Skeletal muscle satellite cell (primary cell): Measurements from ENCODE around the gene KDM4C. TPM values are rescaled to one million over a fixed set of nuclear protein-coding genes. Genes with fewer than 3 reads are reported as not detected.
"Not testable (repeated sequence)": the region's sequence is repeated elsewhere in the genome, so short reads cannot be mapped to it uniquely, and the experiment has no call there.

Source experiments
- H3K27me3 ChIP-seq: 2 replicates; pipeline ENCODE4 v1.7.0; 2013; ENCODE audit warnings: low read length; ENCODE audit not compliant: control insufficient read depth, insufficient read depth
- H3K36me3 ChIP-seq: 2 replicates; pipeline ENCODE4 v1.7.0; 2013; ENCODE audit warnings: mild to moderate bottlenecking, control low read depth, low read length; ENCODE audit not compliant: insufficient read depth
- H3K4me1 ChIP-seq: 2 replicates; pipeline ENCODE4 v1.7.0; 2013; ENCODE audit warnings: low read length; ENCODE audit not compliant: control insufficient read depth, insufficient read depth
- H3K4me2 ChIP-seq: 2 replicates; pipeline ENCODE4 v1.7.0; 2013; ENCODE audit warnings: mild to moderate bottlenecking, low read length
- H3K4me3 ChIP-seq: 2 replicates; pipeline ENCODE4 v1.7.0; 2013; ENCODE audit warnings: low read length
- H3K9ac ChIP-seq: 2 replicates; pipeline ENCODE4 v1.7.0; 2013; ENCODE audit warnings: mild to moderate bottlenecking, low read depth, low read length, moderate library complexity
- H3K9me3 ChIP-seq: replicated peaks from 2 replicates; pipeline ENCODE4 v1.7.0; 2013; ENCODE audit warnings: mild to moderate bottlenecking, control low read depth, low read length
- total RNA-seq: library from RNA; depleted of rRNA; stranded (reverse); fragments of >200 nt; gene quantifications from 2 replicates; pipeline ENCODE4 v1.2.3, GENCODE V29; 2012; rRNA removed

KDM4C gene
- 24.2 and 26.6 TPM in 2 replicates for total RNA-seq

DNA sequence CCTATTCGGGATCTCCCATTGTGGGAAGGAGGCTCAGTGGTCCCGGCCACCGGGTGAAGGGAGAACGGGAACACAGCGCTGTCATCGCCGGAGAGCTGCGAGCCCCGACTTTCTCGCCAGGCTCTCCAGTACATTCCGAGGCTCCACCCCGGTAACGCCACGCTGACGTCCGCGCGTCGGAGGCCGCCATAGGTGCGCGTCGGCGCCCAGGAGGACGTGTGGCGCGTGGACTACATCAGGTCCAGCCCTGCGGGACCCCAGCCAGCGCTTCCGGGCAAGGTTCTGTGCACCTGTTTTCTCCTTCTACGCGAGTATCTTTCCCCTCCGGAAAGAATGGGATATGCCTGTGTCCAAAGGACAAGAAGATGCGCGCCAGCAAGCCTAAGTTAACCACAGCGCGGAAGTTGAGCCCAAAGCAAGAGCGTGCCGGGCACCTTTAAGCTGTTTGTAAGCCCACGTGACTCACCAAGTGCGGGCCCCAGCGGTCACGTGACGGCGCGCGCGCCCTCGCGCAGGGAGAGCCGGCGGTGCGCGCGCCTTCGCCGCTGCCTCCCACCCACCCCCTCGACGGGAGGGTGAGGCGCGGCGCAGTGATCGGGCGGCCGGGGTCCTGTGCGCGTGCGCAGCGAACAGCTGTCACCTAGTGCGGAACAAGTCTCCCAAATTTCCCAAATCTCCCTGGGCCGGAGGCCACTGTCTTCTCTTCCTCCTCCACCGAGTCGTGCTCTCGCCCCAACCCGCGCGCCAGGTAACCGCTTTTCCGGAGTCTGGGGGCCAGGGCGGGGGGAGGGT is at the start of gene KDM4C:
KDM4C (plus strand) TSS at position 518 of the 792 bp plus-strand sequence. CDS start 35,016 bp downstream, outside the sequence.
- Histone ChIP-seq H3K27me3 (no peaks in the 10 kb centered on the region), H3K36me3 (no peaks in the 10 kb centered on the region), H3K4me3 (peak within 1 kb of the TSS; percentile 74), H3K9ac (peak within 1 kb of the TSS; percentile 78), H3K4me2 (peak within 1 kb of the TSS; percentile 82), H3K4me1 (peaks cover 4% of the 10 kb centered on the region), H3K9me3 (no peaks in the 10 kb centered on the region)

- Histone ChIP-seq H3K4me1 (peaks cover 7% of the 10 kb centered on the region), H3K9me3 (no peaks in the 10 kb centered on the region), H3K36me3 (no peaks in the 10 kb centered on the region), H3K4me3 (no peak overlapping the region), H3K27me3 (no peaks in the 10 kb centered on the region), H3K9ac (no peak overlapping the region), H3K4me2 (no peak overlapping the region)
These were observed 49.0 kb upstream of the KDM4C start for GRCh38 chr9:6708732-6709131.

DNA sequence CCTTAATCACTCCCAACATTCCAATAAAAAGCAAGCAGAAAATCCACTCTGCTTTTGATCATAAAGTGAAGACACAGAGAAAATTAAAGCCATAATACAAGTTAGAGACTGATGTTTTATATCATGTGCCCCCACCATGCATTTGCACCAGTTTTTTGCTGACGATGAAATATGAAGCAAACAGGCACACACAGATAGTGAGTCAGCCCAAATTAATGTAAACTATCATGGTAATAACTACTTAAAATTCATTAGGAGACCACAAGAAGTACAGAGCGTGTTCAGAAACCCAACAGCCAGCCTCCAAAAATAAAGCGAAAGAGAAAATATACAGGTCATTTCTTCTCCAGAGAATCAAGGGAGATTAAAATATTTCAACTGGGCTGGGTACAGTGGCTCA is 46.4 kb upstream of the KDM4C start:
- no peak overlapping the region for H3K9ac ChIP-seq
- no peak overlapping the region for H3K4me3 ChIP-seq
- peaks cover 3% of the 10 kb centered on the region for H3K27me3 ChIP-seq
- no peak overlapping the region for H3K4me2 ChIP-seq
- H3K9me3 ChIP-seq: no peaks in the 10 kb centered on the region
- no peaks in the 10 kb centered on the region for H3K36me3 ChIP-seq
- H3K4me1 ChIP-seq: no peaks in the 10 kb centered on the region

GRCh38 chr9:6712041-6712440 is 45.7 kb upstream of the KDM4C start:
- Histone ChIP-seq H3K27me3 (peaks cover 6% of the 10 kb centered on the region), H3K9me3 (no peaks in the 10 kb centered on the region), H3K4me3 (no peak overlapping the region), H3K36me3 (no peaks in the 10 kb centered on the region), H3K4me2 (no peak overlapping the region), H3K9ac (no peak overlapping the region), H3K4me1 (no peaks in the 10 kb centered on the region)

DNA sequence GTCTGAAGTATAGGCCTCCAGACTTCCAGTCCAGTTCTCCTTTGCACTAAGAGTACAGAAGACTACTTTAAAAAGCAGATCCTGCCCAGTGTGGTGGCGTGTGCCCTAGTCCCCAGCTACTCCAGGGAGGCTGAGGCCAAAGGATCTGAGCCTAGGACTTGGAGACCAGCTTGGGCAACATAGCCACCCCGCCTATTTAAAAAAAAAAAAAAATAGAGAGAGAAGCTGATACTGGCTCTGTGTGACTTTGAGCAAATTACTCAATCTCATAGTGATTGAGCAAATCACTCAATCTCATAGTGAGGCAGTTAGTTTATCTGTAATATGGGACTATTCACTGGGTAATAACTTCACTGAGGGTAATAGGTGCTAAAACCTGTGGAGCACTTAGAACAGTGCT is 43.6 kb upstream of the KDM4C start:
- H3K36me3 ChIP-seq: no peaks in the 10 kb centered on the region
- no peaks in the 10 kb centered on the region for H3K4me1 ChIP-seq
- H3K9me3 ChIP-seq: no peaks in the 10 kb centered on the region
- no peak overlapping the region for H3K4me3 ChIP-seq
- no peak overlapping the region for H3K9ac ChIP-seq
- no peak overlapping the region for H3K4me2 ChIP-seq
- peaks cover 6% of the 10 kb centered on the region for H3K27me3 ChIP-seq

GRCh38 chr9:6715153-6715754 is 42.5 kb upstream of the KDM4C start:
- not testable (repeated sequence) for H3K27me3 ChIP-seq, H3K4me3 ChIP-seq, H3K9me3 ChIP-seq, H3K4me1 ChIP-seq, H3K9ac ChIP-seq, H3K36me3 ChIP-seq, H3K4me2 ChIP-seq

GRCh38 chr9:6715755-6716643 is 41.8 kb upstream of the KDM4C start:
- H3K4me2 ChIP-seq: peak overlapping the region; percentile 83
- no peaks in the 10 kb centered on the region for H3K36me3 ChIP-seq
- H3K9me3 ChIP-seq: no peaks in the 10 kb centered on the region
- H3K27me3 ChIP-seq: peaks cover 6% of the 10 kb centered on the region
- H3K4me1 ChIP-seq: no peaks in the 10 kb centered on the region
- peak overlapping the region; percentile 63 for H3K4me3 ChIP-seq
- no peak overlapping the region for H3K9ac ChIP-seq

DNA sequence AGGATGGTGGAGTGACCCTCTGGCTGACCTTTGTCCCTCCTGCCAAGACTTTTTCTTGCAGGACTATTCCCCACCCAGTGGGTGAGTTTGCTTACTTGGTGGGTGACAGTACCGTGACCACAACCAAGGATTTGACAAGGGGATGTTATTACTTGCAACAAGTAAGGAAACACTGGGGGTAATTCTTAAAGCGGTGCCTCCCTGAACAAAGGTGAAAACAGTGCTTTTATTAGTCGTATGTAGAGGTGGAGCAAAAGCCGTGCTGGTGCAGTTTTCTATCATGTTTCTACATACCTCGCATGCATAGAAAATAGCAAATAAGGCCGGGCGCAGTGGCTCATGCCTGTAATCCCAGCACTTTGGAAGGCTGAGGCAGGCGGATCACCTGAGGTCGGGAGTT is 41.0 kb upstream of the KDM4C start:
- Histone ChIP-seq H3K4me3 (no peak overlapping the region), H3K27me3 (peaks cover 6% of the 10 kb centered on the region), H3K4me2 (no peak overlapping the region), H3K36me3 (no peaks in the 10 kb centered on the region), H3K9me3 (no peaks in the 10 kb centered on the region), H3K9ac (no peak overlapping the region), H3K4me1 (no peaks in the 10 kb centered on the region)

- H3K9me3 ChIP-seq: no peaks in the 10 kb centered on the region
- H3K9ac ChIP-seq: no peak overlapping the region
- H3K4me3 ChIP-seq: no peak overlapping the region
- H3K4me1 ChIP-seq: no peaks in the 10 kb centered on the region
- H3K4me2 ChIP-seq: no peak overlapping the region
- H3K27me3 ChIP-seq: peaks cover 17% of the 10 kb centered on the region
- no peaks in the 10 kb centered on the region for H3K36me3 ChIP-seq
These were observed 33.8 kb upstream of the KDM4C start for GRCh38 chr9:6723881-6724420.

DNA sequence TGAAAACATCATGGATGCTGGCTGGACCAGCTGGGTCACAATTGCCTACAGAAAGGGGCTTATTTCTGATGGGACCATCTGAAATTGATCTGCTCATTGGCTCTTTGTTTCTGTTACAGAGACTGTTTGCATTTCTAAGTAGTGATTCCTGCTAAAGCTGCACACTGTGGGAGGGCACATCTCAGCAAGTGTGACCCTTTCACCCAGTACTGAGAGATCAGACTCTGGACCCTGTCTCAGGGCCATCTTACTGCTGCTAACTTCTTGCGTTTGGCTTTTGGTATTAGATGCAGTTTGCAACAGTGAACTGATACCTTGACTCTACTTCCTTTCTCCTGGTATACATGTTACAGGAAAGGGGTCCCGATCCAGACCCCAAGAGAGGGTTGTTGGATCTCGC is 24.5 kb upstream of the KDM4C start:
- Histone ChIP-seq H3K36me3 (no peaks in the 10 kb centered on the region), H3K4me2 (no peak overlapping the region), H3K4me3 (no peak overlapping the region)

DNA sequence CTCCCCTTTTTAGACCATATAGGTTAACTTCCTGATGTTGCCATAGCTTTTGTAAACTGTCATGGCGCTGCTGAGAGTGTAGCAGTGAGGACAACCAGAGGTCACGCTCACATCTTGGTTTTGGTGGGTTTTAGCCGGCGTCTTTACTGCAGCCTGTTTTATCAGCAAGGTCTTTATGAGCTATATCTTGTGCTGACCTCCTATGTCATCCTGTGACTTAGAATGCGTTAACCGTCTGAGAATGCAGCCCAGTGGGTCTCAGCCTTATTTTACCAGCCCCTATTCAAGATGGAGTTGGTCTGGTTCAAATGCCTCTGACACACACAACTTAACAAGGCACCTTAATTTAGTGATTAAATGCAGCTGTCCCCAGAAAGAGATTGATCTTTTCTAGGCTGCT is 23.9 kb upstream of the KDM4C start:
- Histone ChIP-seq H3K4me2 (no peak overlapping the region), H3K9ac (no peak overlapping the region)

More for the DNA sequence above, 24.5 kb upstream of the KDM4C start:
- no peaks in the 10 kb centered on the region for H3K4me1 ChIP-seq
- no peaks in the 10 kb centered on the region for H3K27me3 ChIP-seq
- H3K9me3 ChIP-seq: no peaks in the 10 kb centered on the region
- H3K9ac ChIP-seq: no peak overlapping the region

More for the DNA sequence above, 23.9 kb upstream of the KDM4C start:
- H3K36me3 ChIP-seq: no peaks in the 10 kb centered on the region
- H3K4me1 ChIP-seq: no peaks in the 10 kb centered on the region
- H3K9me3 ChIP-seq: no peaks in the 10 kb centered on the region
- no peaks in the 10 kb centered on the region for H3K27me3 ChIP-seq
- no peak overlapping the region for H3K4me3 ChIP-seq
